Mucosa of descending colon (tissue), 3 donors: ENCODE results near the gene PRADC1. TPM values are rescaled to one million over a fixed set of nuclear protein-coding genes. Genes with fewer than 3 reads are reported as not detected.

ENCODE experiments used
- ATAC-seq: fragments of 200-7000 bp; cut with Tn5 transposase; one replicate; pipeline ENCODE4 v1.9.1; 2020; ENCODE audit warnings: mild to moderate bottlenecking, moderate library complexity
- DNase-seq, 3 donors: peaks; one replicate each; pipeline ENCODE4 v3.0.0-alpha.2; 2020
- H3K36me3 ChIP-seq: fragments of 200-600 bp; one replicate; pipeline ENCODE4 v1.8.0; 2021; ENCODE audit warnings: low read depth, mild to moderate bottlenecking
- H3K4me1 ChIP-seq: fragments of 200-600 bp; one replicate; pipeline ENCODE4 v1.8.0; 2021; ENCODE audit warnings: low read depth, mild to moderate bottlenecking
- H3K4me3 ChIP-seq: fragments of 200-600 bp; one replicate; pipeline ENCODE4 v1.8.0; 2021; ENCODE audit warnings: mild to moderate bottlenecking
- H3K9me3 ChIP-seq: fragments of 200-600 bp; one replicate; pipeline ENCODE4 v1.8.0; 2021; ENCODE audit warnings: mild to moderate bottlenecking
- intact Hi-C, 2 donors: fragments of 100-400 bp; cut with DNase I in 1 of 2; cut with micrococcal nuclease in 1 of 2; formaldehyde crosslinking; loops; one replicate each; pipeline versions ENCODE4 v1.11.0 to v1.11.1; 2022; cut with DNase I, micrococcal nuclease
- total RNA-seq, 3 donors: library from RNA; stranded (reverse); fragmentation: NEBNext Ultra II Directional in 2 of 3; extraction: Animal tissue kit (Norgen Biotek cat#: 25700) in 2 of 3; gene quantifications; one replicate each; pipeline versions ENCODE4 v1.2.1 to v1.2.4, GENCODE V29; 2021 to 2023
- TF ChIP-seq, protein P1 (sequence below): fragments of 200-600 bp; IDR thresholded peaks from one replicate; pipeline ENCODE4 v1.8.0; 2022; ENCODE audit warnings: antibody characterized with exemption, mild to moderate bottlenecking
- donor health status: DM: no; HTN: no; CAD: no; lungs with moderate emphysema.
- donor health status: DM: no; HTN: no; CAD: no.
- donor health status: DM: no; HTN: yes; CAD: no.

PRADC1 gene
- total RNA-seq, 3 donors from 2014 or later: 30.4 to 37.4 (median 34.6) TPM

DNA sequence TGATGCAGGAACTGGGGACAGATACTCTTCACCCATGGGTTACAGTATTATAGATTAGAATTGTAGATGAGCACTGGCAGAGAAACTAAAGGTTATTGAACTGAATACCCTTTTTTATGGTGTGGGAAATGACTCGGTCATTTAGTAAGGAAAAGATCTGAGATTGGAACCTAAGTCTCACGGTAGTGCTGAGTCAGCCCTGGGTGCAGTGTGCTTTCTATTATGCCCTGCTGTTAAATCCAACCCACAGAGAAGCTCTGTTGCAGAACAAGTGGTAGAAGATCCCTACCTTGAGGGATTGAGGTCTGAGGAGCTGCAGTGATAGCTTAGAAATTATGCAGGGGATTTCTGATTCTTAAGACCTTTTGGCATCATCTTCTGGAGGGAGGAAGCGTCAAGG is 13.8 kb upstream of the PRADC1 start:
- Histone ChIP-seq H3K4me1 (no peaks in the 10 kb centered on the region), H3K4me3 (no peak overlapping the region), H3K36me3 (peaks cover 18% of the 10 kb centered on the region), H3K9me3 (no peaks in the 10 kb centered on the region)
- intact Hi-C loops: no loop called here
- ATAC-seq: no peak
- no peak for DNase-seq
- TF ChIP-seq, protein P1, sequence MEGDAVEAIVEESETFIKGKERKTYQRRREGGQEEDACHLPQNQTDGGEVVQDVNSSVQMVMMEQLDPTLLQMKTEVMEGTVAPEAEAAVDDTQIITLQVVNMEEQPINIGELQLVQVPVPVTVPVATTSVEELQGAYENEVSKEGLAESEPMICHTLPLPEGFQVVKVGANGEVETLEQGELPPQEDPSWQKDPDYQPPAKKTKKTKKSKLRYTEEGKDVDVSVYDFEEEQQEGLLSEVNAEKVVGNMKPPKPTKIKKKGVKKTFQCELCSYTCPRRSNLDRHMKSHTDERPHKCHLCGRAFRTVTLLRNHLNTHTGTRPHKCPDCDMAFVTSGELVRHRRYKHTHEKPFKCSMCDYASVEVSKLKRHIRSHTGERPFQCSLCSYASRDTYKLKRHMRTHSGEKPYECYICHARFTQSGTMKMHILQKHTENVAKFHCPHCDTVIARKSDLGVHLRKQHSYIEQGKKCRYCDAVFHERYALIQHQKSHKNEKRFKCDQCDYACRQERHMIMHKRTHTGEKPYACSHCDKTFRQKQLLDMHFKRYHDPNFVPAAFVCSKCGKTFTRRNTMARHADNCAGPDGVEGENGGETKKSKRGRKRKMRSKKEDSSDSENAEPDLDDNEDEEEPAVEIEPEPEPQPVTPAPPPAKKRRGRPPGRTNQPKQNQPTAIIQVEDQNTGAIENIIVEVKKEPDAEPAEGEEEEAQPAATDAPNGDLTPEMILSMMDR: no peak

DNA sequence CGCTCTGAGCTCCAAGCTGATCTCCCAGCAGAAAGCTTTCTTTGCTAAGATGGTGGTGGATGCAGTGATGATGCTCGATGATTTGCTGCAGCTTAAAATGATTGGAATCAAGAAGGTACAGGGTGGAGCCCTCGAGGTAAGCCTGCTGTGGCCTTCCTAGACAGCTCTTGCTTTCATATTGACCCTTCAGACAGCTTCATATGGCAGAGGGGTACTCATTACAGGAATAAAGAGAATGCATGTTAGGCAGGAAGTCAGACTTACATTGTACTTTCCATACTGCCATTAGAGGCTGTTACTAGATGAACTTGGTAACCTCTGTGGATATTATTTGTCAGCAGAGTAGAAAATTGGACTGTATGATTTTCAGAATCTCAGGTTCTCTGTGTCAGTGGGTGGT is 11.5 kb upstream of the PRADC1 start:
- no peaks in the 10 kb centered on the region for H3K9me3 ChIP-seq
- peaks cover 15% of the 10 kb centered on the region for H3K36me3 ChIP-seq
- TF ChIP-seq, protein P1: no peak
- no peak for DNase-seq
- ATAC-seq: no peak
- intact Hi-C loops: no loop called here
- H3K4me3 ChIP-seq: no peak overlapping the region
- no peaks in the 10 kb centered on the region for H3K4me1 ChIP-seq

DNA sequence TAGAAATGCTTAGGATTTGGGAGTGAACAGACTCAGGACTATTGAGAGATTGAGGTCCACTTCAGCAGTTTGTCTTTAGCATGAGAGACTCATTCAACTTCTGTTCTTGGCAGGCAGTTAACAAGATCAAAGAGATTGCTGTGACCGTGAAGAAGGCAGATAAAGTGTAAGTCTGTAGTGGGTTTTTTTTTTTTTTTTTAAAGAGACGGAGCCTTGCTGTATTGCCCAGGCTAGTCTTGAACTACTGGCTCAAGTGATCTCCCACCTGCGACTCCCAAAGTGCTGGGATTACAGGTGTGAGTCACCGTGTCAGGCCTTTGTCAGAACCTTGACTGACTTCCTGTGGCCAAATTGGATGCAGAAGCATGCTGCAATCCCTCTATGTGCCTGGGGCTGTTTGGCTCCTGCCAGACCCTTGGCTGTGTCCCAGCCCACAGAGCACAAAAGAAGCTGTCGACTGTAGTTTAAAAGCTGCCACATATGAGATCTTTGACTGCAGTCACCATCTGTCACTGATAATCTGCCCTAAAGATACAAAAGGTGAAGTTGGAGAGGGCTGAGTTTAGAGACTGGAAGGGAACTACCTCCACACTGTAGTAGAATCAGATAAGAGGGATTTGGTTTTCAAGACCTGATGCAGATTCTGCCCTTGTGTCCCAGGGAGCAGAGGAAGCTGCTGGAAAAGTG is 11.0 kb upstream of the PRADC1 start:
- no peak for ATAC-seq
- peaks cover 11% of the 10 kb centered on the region for H3K36me3 ChIP-seq

DNA sequence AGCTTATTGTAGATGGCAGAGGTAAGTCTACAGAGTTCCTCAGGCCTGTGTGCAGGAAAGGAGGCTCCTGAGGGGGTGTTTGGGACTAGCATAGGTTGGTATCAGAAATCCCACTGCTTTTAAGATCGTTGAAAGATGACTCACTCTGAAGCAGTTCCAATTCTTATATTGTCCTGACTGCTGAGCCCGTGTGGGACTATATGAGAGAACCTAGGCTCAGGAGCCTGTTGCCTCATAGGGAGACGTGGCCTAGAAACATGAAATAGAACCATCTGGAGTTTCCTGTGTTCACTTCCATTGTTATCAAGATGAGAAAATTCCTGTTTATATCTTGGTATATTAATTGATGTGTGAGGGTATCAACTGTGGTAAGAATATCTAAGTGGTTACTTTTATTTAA is 6.7 kb upstream of the PRADC1 start:
- intact Hi-C loops: no loop called here

More for the DNA sequence above, 11.0 kb upstream of the PRADC1 start:
- H3K4me3 ChIP-seq: no peak overlapping the region
- DNase-seq: no peak
- no peaks in the 10 kb centered on the region for H3K9me3 ChIP-seq
- TF ChIP-seq, protein P1: no peak
- H3K4me1 ChIP-seq: no peaks in the 10 kb centered on the region
- intact Hi-C loops: no loop called here

DNA sequence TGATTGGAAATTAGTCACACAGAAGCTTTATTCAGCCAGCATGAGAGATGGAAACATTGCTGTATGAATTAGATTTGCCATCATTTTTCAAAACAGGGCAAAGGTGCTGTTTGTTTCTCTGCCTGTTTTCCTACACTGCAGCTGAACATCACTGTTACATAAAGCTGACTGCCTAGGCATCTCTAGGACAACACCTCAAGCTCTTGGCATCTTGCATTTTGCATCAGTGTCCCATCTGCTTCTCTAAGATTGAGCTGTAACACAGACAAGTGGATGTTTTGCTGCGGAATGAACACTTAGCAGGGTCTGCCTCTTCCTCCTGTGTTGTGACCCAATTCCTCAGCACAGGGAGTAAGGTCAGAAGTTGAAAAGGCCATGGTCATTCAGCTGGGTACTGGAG is 5.9 kb upstream of the PRADC1 start:
- DNase-seq: no peak
- intact Hi-C loops: no loop called here

More for the DNA sequence above, 6.7 kb upstream of the PRADC1 start:
- Histone ChIP-seq H3K4me3 (no peak overlapping the region), H3K36me3 (no peaks in the 10 kb centered on the region), H3K9me3 (no peaks in the 10 kb centered on the region), H3K4me1 (peaks cover 18% of the 10 kb centered on the region)
- TF ChIP-seq, protein P1: no peak
- ATAC-seq (no peak), DNase-seq (no peak)

More for the DNA sequence above, 5.9 kb upstream of the PRADC1 start:
- Histone ChIP-seq H3K9me3 (no peaks in the 10 kb centered on the region), H3K36me3 (no peaks in the 10 kb centered on the region), H3K4me3 (no peak overlapping the region), H3K4me1 (peaks cover 18% of the 10 kb centered on the region)
- no peak for ATAC-seq
- TF ChIP-seq, protein P1: no peak
